Cardiac muscle cell (in vitro differentiated cells and primary cell): ENCODE measurements around the gene AOC2. TPM values are rescaled to one million over a fixed set of nuclear protein-coding genes. Genes with fewer than 3 reads are reported as not detected.

ENCODE experiments used
- DNase-seq, 2 donors: peaks; one replicate each; pipeline versions ENCODE4 v3.0.0 to v3.0.0-alpha.2; 2010 to 2017; ENCODE audit warnings: low read depth in 1 of 2, low spot score in 1 of 2
- H3K27ac ChIP-seq: fragments of 200-600 bp; sonication (generic); 2 replicates; pipeline ENCODE4 v1.5.1; 2016
- H3K27me3 ChIP-seq: fragments of 200-600 bp; sonication (generic); 2 replicates; pipeline ENCODE4 v1.6.0; 2016; ENCODE audit warnings: control low read depth
- H3K36me3 ChIP-seq: fragments of 200-600 bp; sonication (generic); 2 replicates; pipeline ENCODE4 v1.5.1; 2016; ENCODE audit warnings: control low read depth
- H3K4me1 ChIP-seq: fragments of 200-600 bp; sonication (generic); 2 replicates; pipeline ENCODE4 v1.8.1; 2017; ENCODE audit warnings: low read depth, mild to moderate bottlenecking, mixed run types
- H3K4me3 ChIP-seq: fragments of 200-600 bp; sonication (generic); 2 replicates; pipeline ENCODE4 v1.5.1; 2016; ENCODE audit warnings: mild to moderate bottlenecking
- H3K9me3 ChIP-seq: fragments of 200-600 bp; sonication (generic); 2 replicates; pipeline ENCODE4 v1.5.1; 2017; ENCODE audit warnings: low read depth, mild to moderate bottlenecking, control low read depth
- polyA plus RNA-seq: library from polyadenylated mRNA; unstranded; fragments of >200 nt; fragmentation: Nextera tagmentation; extraction: Ambion mirVana; gene quantifications from 2 replicates; pipeline ENCODE4 v1.2.1, GENCODE V29; 2016
- total RNA-seq: library from RNA; depleted of rRNA; stranded (reverse); fragments of >200 nt; gene quantifications from 2 replicates; pipeline ENCODE4 v1.2.3, GENCODE V29; 2016
- TF ChIP-seq, protein P1 (sequence below): IDR thresholded peaks from 2 replicates; pipeline ENCODE4 v1.5.1; 2012; ENCODE audit warnings: low read depth, mild to moderate bottlenecking, low read length

AOC2 gene
- total and polyA plus RNA-seq, 2 experiments from 2014 or later, result 2.4 to 5.6 TPM

DNA sequence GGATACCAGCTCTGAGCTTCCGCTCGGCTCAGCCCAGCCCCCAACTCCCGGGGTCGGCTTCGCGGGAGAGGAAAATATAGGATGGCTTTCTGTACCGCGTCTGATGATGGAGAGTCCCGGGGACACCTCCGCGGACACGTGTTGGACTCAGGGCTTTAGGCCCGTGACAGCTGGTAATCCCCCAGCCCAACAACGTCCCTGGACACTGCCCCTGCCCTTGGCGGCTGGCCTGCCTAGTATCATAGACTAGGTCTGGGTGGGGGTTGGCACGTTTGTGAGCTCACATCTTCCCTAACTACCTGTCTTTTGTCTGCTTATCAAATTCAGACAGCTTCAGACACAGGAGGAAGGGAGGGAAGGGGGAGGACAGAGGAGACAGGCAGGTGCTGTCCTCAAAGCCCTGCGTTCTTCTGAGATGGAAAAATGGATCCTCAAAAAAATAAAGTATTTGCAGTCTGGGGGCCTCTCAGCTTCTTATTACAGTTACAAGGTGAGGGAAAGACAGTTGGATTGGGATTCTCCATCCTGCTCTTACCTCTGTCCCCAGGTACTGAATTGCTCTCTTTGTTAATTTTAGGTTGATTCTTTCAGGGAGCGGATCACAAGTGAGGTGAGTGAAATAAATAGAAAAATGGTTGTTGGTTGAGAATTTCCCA is 10.5 kb upstream of the AOC2 start:
- no peak for DNase-seq
- Histone ChIP-seq H3K36me3 (peaks cover 17% of the 10 kb centered on the region), H3K4me3 (peak overlapping the region; percentile 54), H3K27me3 (peaks cover 2% of the 10 kb centered on the region), H3K4me1 (peaks cover 10% of the 10 kb centered on the region), H3K9me3 (no peaks in the 10 kb centered on the region), H3K27ac (peak overlapping the region; percentile 78)
- TF ChIP-seq, protein P1, sequence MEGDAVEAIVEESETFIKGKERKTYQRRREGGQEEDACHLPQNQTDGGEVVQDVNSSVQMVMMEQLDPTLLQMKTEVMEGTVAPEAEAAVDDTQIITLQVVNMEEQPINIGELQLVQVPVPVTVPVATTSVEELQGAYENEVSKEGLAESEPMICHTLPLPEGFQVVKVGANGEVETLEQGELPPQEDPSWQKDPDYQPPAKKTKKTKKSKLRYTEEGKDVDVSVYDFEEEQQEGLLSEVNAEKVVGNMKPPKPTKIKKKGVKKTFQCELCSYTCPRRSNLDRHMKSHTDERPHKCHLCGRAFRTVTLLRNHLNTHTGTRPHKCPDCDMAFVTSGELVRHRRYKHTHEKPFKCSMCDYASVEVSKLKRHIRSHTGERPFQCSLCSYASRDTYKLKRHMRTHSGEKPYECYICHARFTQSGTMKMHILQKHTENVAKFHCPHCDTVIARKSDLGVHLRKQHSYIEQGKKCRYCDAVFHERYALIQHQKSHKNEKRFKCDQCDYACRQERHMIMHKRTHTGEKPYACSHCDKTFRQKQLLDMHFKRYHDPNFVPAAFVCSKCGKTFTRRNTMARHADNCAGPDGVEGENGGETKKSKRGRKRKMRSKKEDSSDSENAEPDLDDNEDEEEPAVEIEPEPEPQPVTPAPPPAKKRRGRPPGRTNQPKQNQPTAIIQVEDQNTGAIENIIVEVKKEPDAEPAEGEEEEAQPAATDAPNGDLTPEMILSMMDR, result no peak

DNA sequence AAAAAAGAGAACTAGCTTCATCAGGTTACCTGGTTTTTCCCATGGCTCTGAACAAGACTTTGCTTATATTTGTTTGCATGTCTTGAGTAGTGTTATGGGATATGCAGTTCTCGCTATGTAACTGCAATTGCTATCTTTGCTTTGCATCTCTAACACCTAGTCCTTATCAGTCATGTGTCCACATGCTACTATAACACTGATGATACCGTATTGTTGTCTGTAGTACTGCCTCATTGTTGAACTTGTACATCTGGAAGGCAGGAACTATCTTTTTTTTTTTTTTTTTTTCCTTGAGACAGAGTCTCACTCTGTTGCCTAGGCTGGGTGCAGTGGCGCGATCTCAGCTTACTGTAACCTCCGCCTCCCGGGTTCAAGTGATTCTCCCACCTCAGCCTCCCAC is 8.6 kb upstream of the AOC2 start:
- peaks cover 10% of the 10 kb centered on the region for H3K4me1 ChIP-seq
- no peak for DNase-seq
- no peak overlapping the region for H3K4me3 ChIP-seq
- peaks cover 30% of the 10 kb centered on the region for H3K36me3 ChIP-seq
- no peak overlapping the region for H3K27ac ChIP-seq
- H3K9me3 ChIP-seq, result no peaks in the 10 kb centered on the region
- no peaks in the 10 kb centered on the region for H3K27me3 ChIP-seq
- TF ChIP-seq, protein P1, result no peak

DNA sequence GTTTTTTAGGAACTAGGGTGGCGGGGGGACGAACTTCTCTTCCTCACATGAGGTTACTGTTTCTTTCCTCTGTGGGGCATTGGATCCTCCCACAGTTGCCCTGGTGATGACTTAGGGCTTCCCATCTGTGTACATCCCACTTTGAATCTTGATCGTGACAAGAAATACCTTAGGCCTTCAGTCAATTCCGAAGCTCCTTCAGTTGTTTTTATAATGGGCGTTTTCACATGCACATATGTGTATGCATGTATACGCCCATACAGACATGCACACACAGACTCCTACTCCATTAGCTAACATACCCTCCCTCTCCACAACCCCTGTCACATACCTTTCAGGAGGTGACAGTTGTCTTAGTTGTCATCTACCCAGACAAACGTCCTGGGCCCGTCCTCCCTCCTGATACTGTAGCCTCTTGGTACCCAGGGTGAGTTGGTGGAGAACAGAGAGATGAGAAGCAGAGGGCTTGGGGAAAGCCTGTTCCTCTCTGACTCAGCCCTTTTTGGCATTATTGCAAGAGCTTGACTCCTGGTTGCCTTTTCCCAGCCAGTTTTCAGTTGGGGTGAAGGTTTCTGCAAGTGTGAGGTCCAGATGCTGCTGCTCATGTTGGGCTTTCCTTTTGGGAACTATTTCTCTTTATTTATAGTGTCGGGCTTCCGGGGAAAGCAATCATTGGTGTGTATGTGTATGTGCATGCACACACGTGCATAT is 2.2 kb upstream of the AOC2 start:
- H3K36me3 ChIP-seq, result peaks cover 38% of the 10 kb centered on the region
- H3K27ac ChIP-seq, result no peak overlapping the region
- H3K9me3 ChIP-seq, result no peaks in the 10 kb centered on the region
- H3K27me3 ChIP-seq, result no peaks in the 10 kb centered on the region
- H3K4me3 ChIP-seq, result no peak overlapping the region
- no peak for DNase-seq
- TF ChIP-seq, protein P1, result no peak
- no peaks in the 10 kb centered on the region for H3K4me1 ChIP-seq

DNA sequence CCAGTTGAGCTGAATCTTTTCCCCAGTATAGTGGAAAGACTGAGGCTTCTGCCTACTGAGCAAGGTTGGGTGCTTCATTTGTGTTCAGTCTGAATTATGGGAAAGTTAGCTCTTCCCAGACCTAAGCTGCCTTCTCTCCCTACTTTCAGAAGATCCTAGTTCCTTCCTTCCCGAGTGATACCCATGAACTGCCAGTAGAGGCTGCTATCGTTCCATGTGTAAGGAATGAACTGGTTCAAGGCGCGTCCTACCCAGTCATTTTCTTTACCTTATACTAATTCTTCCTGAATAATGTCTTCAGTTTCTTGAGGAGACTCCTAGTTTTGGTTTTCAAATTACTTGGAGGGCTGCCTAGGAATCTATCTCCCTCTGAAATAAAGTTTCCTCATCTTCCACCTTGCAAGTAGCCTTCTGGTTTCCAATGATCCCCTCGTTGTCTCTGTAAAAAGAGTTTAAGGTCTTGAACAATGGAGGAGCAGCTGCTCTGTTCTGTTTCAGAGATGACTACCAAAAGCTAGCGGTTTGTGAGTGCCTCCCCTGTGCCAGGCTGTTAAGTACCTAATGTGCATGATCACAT is 934 bp upstream of the AOC2 start:
- H3K27ac ChIP-seq, result no peak overlapping the region
- TF ChIP-seq, protein P1, result peak; percentile 100
- H3K36me3 ChIP-seq, result peaks cover 30% of the 10 kb centered on the region
- H3K9me3 ChIP-seq, result no peaks in the 10 kb centered on the region
- DNase-seq, result peak; percentile 63 to 86
- no peaks in the 10 kb centered on the region for H3K4me1 ChIP-seq
- no peak overlapping the region for H3K4me3 ChIP-seq
- H3K27me3 ChIP-seq, result no peaks in the 10 kb centered on the region

DNA sequence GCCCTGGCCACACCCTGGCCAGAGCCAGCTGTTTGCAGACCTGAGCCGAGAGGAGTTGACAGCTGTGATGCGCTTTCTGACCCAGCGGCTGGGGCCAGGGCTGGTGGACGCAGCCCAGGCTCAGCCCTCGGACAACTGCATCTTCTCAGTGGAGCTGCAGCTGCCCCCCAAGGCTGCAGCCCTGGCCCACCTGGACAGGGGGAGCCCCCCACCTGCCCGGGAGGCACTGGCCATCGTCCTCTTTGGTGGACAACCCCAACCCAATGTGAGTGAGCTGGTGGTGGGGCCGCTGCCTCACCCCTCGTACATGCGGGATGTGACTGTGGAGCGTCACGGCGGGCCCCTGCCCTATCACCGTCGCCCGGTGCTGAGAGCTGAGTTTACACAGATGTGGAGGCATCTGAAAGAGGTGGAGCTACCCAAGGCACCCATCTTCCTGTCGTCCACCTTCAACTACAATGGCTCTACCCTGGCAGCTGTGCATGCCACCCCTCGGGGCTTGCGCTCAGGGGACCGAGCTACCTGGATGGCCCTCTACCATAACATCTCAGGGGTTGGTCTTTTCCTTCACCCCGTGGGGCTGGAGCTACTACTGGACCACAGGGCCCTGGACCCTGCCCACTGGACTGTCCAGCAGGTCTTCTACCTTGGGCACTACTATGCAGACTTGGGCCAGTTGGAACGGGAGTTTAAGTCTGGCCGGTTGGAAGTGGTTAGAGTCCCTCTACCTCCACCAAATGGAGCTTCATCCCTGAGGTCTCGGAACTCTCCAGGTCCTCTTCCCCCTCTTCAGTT is 578 bp downstream of the AOC2 start:
- Histone ChIP-seq H3K27ac (no peak overlapping the region), H3K9me3 (no peaks in the 10 kb centered on the region), H3K36me3 (peaks cover 16% of the 10 kb centered on the region), H3K4me3 (no peak overlapping the region), H3K27me3 (no peaks in the 10 kb centered on the region), H3K4me1 (no peaks in the 10 kb centered on the region)
- TF ChIP-seq, protein P1, result no peak
- DNase-seq, result no peak
